HG02763 (cell line): ENCODE measurements around the gene PYCARD.
"Not testable (repeated sequence)": the region's sequence is repeated elsewhere in the genome, so short reads cannot be mapped to it uniquely, and the experiment has no call there.

ENCODE experiments used
- ATAC-seq: cut with Tn5 transposase; IDR thresholded peaks from one replicate; pipeline ENCODE4 v1.9.1; 2021; ENCODE audit warnings: mild to moderate bottlenecking, moderate library complexity; ENCODE audit not compliant: unreplicated experiment

The PYCARD gene

DNA sequence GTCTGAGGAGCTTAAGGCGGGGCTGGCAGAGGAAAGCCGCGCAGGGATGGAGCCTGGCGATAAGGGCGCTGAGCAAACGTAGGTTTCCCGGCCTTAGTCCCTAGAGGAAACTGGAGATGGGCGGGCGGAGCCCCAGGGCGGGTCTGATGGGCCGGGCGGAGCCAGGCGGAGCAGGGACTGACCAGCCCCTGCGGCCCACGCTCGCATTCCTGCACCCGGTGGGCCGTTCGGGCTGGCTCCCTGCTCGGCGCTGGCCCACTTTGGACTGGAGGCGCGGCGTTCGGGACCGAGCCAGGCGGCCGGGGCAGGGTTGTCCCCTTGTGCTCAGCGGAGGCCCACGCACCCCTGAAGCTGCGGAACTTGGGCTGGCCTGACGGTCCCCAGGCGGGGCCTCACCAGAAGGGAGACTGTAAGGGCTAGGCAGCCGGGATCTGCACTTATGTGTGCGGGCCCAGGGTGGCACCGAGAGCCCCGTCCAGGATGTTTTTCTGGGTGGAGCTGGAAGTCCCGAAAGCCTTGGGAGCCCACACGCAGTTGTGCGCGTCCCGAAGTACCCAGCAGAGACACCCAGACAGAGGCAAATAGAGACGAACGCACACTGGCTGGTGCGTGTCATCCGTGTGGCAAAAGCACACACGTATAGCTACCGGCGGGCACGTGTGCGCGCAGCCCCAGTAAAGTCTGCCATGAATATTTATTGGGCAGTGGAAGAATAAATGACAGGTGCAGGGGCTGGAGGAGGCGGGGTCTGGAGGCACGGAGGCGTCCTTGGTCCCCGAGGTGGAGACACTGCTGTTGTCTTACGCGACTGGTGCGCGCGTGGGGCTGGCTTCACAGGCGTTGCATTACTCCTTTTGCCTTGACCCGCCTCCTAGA is 13.0 kb upstream of the PYCARD start:
- no peak for ATAC-seq

DNA sequence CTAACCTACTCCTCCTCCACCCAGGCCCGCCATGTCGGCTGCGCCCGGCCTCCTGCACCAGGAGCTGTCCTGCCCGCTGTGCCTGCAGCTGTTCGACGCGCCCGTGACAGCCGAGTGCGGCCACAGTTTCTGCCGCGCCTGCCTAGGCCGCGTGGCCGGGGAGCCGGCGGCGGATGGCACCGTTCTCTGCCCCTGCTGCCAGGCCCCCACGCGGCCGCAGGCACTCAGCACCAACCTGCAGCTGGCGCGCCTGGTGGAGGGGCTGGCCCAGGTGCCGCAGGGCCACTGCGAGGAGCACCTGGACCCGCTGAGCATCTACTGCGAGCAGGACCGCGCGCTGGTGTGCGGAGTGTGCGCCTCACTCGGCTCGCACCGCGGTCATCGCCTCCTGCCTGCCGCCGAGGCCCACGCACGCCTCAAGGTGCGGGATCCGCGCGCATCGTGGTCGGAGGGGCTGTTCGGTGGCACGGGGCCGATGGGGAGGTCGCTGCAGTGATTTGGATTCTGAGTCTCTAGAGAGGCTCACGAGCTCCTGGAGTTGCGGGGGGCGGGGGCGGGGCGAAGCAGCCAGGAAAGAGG is 12.2 kb upstream of the PYCARD start:
- no peak for ATAC-seq

DNA sequence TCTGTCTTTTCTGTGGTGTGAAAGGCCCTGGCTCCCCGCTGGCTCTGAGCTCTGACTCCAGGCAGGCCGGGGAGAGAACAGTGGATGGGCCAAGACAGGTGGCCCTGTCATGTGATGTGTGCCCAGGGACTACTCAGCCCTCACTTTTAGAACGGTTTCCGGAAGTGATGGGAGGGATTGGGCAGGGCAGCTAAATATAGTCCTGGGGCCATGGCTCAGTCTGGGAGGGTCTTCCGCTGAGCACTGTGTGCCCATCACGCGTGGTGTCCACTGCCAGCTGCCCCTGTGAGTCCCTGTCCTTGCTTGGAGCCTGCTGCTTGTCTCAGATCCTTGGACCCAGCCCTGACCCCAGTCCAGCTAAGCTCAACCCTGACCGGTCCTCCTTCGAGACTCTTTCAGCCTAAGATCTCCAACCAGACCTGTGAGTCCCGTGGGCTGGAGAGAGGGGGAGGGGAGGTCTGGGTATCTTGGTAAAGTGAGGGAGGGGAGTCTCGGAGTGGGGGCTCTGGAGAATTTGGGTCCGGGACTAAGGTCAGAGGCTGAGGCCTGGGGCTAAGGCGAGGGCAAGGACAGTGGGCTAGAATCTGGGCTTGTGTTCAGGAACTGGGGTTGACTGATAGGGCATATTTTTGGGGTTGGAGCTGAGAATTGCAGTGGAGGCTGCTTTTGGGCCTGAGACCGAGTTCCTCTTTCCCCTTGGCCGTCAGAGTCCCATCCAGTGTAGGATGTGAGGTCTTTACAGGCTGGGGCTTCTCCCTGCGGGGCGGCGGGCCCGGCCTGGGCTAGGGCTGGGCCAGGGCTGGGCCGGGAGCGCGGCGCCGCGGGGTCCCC is 11.5 kb upstream of the PYCARD start, which contains the start of gene TRIM72:
Gene TRIM72 (plus strand): TSS at position 243 of the 831 bp plus-strand sequence. CDS start 620 bp downstream, outside the sequence.
- no peak for ATAC-seq

DNA sequence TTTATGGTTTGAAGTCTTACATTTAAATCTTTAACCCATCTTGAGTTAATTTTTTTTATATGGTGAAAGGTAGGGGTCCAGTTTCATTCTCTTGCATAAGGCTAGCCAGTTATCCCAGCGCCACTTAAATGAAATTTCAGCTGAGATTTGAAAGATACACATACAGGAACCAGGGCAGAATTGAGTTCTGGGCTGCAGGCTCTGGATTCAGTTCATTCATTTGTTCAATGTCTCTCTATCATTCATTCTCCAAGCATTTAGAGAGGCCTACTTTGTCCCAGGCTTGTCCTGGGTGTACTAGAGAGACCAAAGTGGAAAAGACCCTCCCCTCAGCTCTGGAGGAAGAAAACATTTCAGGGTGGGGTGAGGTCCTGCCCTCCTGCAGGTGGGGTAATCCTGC is 10.8 kb upstream of the PYCARD start:
- no peak for ATAC-seq

DNA sequence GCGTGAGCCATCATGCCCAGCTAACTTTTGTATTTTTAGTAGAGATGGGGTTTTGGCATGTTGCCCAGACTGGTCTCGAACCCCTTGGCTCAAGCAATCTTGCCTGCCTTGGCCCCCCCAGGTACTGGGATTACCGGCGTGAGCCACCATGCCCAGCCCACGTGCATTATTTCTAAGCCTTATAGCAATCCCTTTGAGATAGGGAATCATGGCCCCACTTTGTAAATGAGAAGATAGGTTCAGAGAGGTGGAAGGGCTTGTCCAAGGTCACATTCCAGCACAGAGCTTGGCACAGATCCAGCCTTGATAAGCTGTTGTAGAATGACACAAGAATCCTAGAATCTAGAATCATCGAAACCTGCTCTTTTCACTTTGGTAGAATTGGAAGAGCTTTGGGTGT is 4.2 kb upstream of the PYCARD start:
- no peak for ATAC-seq

DNA sequence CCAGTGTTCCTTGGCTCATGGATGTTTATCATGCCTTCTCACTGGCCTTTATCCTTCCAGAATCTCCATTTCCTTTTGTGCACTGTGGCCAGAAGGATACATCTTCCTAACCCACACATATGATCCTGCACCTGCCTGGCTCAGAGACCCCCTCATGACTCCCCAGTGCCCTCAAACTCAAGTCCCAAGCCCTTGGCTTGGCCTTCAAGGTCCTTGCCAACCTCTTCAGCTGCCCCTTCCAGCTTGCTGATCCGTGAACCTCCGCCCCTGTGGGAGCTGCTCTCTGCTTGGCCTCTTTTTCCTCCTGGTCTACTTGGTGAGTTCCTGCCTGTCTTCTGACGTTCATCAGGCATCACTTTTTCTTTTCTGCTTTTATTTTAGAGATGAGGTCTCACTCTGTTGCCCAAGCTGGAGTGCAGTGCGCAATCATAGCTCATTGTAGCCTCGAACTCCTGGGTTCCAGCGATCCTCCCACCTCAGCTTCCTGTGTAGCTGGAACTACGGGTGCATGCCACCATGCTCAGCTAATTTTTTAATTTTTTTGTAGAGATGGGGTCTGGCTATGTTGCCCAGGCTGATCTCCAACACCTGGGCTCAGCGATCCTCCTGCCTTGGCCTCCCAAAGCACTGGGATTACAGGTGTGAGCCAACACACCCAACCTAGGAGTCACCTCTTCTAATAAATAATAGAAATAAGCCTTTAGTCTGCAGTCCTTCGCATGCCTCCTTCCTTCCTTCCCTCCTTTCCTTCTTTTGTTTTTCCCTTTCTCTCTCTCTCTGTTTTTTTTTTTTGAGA is 2.5 kb upstream of the PYCARD start:
- no peak for ATAC-seq

DNA sequence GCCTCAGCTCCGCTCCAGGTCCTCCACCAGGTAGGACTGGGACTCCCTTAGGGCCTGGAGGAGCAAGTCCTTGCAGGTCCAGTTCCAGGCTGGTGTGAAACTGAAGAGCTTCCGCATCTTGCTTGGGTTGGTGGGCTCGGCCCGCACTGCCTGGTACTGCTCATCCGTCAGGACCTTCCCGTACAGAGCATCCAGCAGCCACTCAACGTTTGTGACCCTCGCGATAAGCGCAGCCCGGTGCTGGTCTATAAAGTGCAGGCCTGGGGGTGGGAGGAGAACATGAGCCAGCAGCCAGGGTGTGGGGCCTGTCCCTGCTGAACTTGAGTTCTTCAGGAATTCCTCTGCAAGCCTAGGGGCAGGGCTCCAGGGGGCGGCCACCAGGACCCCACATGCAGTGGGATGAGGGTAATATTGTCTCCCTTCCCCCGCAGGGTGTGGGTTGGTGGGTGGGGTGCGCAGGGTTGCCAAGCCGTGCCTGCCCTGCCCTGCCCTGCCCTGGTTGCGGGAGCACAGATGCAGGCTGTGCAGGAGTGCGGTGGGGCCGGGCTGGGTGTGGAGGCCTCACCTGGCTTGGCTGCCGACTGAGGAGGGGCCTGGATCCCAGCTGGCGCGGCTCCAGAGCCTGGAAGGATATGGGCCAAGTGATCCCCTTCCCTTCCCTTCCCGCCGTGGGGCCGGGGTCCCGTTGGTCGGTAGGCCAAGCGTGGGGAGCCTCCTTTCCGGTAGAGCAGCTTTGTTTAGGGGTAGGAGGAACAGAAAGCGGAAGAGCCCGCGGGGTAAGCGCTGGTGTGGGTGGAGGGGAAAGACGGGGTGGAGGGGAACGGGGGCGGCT is 762 bp downstream of the PYCARD start:
- no peak for ATAC-seq

DNA sequence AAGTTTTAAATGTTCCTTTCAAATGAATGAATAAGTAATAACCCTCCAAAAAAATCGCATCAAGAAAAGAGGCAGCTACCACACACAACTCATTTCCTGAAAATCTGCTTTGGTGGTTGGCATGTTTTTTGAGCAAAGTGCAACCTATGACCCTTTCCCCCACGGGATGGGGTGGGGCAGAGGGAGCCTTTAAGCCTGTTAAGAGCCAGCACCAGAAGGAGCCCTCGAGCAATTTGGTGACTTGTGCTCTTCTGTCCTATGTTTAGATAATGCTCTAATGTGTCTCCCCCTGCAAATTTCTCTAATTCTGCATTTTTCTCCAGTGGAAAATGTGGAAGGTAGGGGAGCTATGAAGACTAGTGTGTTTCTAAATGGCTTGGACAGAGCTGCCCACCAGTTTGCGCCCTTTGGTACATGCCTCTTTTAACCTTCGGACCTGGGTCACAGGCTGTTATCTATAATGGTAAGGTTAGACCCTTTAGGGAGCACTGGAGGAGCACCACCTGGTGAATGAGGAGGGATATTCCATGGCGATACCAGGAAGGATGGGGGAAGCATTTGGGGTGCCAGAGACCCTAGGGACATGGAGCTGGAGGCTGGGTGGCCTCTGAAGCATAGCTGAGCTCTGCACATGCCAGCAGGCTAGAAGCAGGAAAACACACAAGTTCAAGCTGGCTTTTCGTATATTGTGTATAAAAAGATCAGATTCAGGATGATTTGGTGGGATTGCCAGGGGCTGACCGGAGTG is 1.6 kb downstream of the PYCARD start:
- ATAC-seq, result no peak

DNA sequence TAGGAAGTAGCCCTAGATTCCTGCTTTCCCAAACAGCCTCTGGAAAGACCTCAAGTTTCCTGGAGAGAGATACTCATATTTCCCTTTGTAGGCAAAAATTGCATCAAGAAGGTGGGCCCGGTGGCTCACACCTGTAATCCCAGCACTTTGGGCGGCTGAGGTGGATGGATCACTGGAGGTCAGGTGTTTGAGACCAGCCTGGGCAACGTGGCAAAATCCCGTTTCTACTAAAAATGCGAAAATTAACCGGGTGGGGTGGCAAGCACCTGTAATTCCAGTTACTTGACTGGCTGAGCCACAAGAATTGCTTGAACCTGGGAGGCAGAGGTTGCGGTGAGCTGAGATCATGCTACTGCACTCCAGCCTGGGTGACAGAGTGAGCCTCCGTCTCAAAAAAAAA is 2.4 kb downstream of the PYCARD start:
- not testable (repeated sequence) for ATAC-seq

DNA sequence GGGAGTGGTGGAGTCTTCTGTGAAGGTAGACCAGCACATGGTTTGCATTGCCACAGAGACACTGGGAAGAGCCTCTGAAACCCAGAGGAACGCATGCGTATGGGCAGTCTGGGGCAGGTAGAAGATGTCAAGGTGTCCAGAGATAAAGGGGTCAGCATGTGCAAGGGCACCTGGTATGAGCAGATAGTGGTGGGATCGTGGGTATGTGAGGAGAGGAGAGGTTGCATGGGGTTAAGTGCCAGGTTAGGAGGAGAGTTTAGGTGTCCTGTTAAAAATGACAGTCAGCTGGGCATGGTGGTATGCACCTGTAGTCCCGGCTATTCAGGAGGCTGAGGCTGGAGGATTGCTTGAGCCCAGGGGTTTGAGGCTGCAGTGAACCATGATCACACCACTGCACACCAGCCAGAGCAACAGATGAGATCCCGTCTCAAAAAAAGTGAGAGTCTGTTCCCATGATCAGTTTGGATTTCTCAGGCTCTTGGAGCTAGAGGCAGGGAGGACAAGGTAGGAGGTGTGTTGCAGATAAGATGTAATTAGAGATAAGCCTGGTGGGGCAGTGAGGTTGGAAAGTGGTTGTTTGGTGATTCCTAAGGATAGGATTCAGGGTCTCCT is 3.0 kb downstream of the PYCARD start:
- no peak for ATAC-seq

DNA sequence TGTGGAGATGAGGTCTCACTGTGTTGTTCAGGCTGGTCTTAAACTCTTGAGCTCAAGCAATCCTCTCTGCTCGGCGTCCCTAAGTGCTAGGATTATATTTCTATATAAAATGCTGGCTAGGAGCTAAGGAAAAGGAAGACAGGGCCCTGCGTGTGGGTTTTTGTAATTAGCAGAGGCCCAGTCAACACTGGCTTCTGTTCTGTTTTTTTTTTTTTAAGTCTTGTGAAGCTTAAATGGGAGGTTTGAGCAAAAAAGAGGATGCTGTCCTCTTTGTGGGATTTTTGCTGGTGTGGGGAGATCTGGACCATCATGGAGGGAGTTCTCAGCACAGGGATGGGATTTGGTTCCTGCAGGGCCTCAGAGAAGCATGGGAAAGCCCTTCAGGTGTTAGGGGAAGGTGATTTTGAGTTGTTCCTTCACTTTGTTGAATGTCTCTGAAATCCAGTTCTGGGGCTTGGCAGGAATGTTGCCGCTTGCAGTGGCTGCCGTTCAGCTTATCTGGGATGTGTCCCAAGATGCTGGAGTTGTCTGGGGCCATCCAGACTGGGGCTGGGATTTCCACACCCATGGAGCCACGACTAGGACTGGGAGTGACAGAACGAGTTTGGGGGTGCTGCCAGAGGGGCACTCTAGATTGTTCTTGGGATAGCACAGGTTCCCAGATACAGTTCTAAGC is 4.2 kb downstream of the PYCARD start:
- ATAC-seq, result no peak

DNA sequence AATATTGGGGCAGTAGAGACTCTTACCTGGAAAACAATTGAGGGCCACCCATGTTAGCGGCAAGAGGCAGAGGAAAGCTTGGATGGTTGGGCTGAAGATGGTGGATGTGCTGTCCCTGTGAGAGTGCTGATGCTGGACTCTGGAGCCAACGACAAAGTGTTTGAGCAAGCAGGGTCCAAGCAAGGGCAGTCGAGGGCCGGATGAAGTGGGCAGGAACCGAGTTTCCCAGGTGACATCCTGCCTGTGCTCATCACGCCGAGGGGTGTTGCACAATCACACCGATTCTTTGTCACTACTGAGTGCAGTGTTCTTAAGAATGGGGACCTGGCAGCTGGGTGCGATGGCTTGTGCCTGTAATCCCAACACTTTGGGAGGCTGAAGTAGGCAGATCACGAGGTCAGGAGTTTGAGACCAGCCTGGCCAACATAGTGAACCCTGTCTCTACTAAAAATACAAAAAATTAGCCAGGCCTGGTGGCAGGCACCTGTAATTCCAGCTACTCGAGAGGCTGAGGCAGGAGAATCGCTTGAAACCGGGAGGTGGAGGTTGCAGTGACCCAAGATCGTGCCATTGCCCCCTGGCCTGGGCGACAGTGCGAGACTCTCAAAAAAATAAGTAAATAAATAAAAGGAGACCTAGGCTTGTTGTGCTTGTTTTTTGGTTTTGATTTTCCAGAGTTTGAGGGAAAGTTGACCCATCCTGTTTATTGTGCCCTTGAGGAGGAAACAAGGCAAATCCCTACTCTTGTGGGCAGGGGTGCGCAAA is 6.1 kb downstream of the PYCARD start:
- ATAC-seq, result no peak

DNA sequence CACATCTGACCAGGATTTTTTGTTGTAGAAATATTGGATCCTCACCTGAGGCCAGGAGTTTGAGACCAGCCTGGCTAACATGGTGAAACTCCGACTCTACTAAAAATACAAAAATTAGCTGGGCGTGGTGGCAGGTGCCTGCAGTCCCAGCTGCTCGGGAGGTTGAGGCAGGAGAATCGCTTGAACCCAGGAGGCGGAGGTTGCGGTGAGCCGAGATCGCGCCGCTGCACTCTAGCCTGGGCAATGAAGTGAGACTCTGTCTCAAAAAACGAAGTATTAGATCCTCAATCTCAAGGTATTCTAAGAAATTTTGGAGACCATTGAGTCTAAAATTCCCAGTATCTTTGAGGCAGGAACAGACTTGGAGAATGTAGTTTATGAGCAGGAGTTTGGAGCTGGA is 6.7 kb downstream of the PYCARD start:
- not testable (repeated sequence) for ATAC-seq

DNA sequence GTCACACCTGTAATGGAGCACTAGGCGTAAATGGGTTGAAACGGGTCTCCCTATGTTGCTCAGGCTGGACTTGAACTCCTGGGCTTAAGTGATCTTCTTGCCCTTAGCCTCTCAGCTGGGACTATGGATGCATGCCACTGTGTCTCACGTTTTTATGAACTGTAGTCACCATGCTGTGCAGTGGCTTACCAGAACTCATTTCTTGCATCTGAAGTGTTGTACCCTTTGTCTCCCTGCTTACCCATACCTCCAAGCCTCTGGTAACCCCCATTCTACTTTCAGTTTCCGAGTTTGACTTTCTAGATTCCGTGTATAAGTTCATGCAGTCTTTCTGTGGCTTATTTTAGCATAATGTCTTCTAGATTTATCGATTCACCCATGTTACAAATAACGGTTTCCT is 7.7 kb downstream of the PYCARD start:
- no peak for ATAC-seq

DNA sequence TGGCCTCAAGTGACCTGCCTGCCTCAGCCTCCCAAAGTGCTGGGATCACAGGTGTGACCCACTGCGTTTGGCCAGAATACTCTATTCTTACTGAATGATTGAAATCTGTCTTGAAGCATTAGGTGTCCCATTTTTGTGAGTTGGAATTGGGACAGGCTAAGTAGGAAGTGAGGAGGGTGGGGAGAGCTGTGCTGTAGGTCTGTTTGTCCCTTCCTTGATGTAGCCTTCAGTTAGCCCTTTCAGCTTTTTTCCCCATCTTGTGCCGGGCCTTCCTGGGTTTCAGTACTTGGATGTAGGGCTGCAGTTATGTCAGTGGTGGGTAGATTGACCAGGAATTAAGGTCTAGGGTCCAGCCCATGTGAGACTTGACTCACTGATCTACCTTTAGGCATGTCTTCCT is 8.7 kb downstream of the PYCARD start:
- ATAC-seq, result no peak

DNA sequence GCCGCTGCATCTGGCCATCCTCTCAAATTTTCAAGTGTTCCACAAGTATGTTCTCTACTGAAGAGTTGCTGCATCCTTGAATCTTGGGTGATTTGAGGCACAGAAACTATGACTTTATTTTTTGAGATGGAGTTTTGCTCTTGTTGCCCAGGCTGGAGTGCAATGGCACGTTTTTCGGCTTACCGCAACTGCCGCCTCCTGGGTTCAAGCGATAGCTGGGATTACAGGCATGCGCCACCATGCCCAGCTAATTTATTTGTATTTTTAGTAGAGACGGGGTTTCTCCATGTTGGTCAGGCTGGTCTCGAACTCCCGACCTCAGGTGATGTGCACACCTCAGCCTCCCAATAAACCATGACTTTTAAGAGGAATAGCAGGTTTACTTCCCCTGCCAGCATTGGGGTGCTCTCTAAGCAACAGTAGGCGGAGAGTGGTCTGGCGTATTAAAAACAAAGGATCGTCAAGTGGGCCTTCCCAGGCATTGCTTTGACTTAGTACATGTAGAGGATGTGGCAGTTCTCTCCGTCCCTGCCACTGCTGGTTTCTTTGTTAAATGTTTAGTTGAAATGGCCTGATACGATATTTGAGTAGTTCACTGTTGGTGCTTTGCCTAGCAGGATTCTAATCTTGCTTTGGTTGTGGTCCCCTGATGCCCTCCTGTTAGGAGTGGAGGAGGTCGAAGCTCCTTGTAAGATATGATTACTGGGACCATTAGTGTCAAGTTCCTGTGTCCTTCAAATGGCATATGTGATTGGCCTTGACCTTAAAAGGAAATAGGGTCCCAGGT is 9.5 kb downstream of the PYCARD start:
- no peak for ATAC-seq
